DND-41 (cell line): ENCODE measurements around the gene PMIS2.

Experiments
- EZH2 ChIP-seq: IDR thresholded peaks from 3 replicates; pipeline ENCODE4 v1.6.1; 2012; ENCODE audit warnings: borderline replicate concordance, low read depth, mild to moderate bottlenecking, moderate library complexity, low read length, inconsistent platforms; ENCODE audit not compliant: severe bottlenecking
- TF ChIP-seq, protein P1 (sequence below): IDR thresholded peaks from 2 replicates; pipeline ENCODE4 v1.5.1; 2012; ENCODE audit warnings: borderline replicate concordance, low read length, moderate library complexity, mild to moderate bottlenecking; ENCODE audit not compliant: poor library complexity, severe bottlenecking; ENCODE audit errors: extremely low read depth

DNA sequence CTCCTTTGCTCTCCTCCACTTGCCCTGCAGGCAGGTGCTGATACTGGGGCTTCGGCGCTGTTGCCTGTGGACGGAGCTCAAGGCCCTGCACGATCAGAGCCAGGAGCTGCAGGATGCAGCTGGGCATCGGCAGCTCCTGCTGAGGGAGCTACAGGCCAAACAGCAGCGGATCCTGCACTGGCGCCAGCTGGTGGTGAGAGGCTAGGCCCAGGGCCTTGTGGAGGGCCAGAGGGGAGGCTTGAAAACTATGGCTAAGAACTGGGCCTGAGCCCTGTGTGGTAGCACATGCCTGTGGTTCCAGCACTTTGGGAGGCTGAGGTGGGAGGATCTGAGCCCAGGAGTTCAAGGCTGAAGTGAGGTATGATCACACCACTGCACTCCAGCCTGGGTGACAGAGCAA, 32.9 kb downstream of the PMIS2 start:
- TF ChIP-seq, protein P1, sequence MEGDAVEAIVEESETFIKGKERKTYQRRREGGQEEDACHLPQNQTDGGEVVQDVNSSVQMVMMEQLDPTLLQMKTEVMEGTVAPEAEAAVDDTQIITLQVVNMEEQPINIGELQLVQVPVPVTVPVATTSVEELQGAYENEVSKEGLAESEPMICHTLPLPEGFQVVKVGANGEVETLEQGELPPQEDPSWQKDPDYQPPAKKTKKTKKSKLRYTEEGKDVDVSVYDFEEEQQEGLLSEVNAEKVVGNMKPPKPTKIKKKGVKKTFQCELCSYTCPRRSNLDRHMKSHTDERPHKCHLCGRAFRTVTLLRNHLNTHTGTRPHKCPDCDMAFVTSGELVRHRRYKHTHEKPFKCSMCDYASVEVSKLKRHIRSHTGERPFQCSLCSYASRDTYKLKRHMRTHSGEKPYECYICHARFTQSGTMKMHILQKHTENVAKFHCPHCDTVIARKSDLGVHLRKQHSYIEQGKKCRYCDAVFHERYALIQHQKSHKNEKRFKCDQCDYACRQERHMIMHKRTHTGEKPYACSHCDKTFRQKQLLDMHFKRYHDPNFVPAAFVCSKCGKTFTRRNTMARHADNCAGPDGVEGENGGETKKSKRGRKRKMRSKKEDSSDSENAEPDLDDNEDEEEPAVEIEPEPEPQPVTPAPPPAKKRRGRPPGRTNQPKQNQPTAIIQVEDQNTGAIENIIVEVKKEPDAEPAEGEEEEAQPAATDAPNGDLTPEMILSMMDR, result no peak
- no peak for TF ChIP-seq EZH2
